Stimulated activated CD8-positive, alpha-beta memory T cell treated with anti-CD3 and anti-CD28 coated beads, Interleukin-15, amount 100 ng/mL, for 24 hours (primary cell): Measurements from ENCODE around the gene C20orf144.
"Not testable (repeated sequence)": the region's sequence is repeated elsewhere in the genome, so short reads cannot be mapped to it uniquely, and the experiment has no call there.

Source experiments
- DNase-seq: peaks from one replicate; pipeline ENCODE4 v3.0.0-alpha.2; 2020; ENCODE audit warnings: low read depth

Gene C20orf144

DNA sequence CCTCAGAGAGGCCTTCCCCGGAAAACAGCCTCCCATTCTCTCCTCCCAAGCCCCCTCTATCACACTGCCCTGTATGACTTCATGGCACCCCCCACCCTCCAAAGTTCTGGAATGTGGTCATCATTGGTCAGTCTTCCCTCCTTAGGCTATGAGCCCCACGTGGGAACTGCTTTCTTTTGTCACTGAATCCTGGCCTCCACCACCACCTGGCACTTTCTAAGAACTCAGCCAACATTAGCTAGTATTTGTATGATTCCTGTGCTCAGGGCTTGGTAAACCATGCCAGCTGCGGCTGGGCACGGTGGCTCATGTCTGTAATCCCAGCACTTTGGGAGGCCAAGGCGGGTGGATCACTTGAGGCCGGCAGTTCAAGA, 32.5 kb downstream of the C20orf144 start:
- DNase-seq: no peak

DNA sequence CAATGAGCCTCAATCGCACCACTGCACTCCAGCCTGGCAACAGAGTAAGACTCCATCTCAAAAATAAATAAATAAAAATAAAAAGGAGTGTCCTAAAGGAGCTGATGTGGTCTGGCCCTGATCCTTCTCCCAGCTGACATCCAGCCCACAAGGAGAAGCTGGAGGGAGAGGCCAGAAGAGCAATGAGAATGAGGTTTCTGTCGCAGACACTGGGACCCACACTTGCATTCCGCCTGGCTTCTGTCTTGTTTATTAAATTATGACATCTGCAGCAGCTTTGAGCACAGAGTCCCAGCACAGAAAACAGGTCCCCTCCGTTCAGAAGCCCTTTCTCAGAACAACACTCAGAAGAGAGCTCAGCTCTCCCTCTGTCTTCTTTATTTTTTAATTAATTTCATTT, 34.3 kb downstream of the C20orf144 start:
- no peak for DNase-seq

DNA sequence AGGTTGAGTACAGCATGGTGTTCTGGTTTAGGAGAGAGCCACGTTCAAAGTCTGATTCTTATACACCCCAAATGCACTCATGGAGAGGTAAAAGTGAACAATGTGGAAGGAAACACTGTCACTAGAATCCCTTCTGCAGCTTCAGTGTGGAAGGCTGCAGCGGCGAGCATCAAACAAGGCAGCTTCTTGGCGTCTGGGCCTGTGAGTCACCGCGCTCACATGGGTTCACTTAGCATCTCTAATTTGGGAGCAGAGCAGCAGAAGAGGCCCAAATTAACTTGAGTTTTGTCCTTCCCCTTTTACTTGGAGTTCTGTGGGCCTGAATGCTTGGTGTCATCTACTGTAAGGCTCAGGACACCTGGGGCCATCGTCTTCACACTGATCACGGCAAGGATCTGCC, 35.0 kb downstream of the C20orf144 start:
- DNase-seq: no peak

DNA sequence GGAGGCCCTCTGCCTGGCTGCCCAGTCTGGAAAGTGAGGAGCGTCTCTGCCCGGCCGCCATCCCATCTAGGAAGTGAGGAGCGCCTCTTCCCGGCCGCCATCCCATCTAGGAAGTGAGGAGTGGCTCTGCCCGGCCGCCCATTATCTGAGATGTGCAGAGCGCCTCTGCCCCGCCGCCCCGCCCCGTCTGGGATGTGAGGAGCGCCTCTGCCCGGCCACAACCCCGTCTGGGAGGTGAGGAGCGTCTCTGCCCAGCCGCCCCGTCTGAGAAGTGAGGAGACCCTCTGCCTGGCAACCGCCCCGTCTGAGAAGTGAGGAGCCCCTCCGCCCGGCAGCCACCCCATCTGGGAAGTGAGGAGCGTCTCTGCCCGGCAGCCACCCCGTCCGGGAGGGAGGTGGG, 36.8 kb downstream of the C20orf144 start:
- not testable (repeated sequence) for DNase-seq

DNA sequence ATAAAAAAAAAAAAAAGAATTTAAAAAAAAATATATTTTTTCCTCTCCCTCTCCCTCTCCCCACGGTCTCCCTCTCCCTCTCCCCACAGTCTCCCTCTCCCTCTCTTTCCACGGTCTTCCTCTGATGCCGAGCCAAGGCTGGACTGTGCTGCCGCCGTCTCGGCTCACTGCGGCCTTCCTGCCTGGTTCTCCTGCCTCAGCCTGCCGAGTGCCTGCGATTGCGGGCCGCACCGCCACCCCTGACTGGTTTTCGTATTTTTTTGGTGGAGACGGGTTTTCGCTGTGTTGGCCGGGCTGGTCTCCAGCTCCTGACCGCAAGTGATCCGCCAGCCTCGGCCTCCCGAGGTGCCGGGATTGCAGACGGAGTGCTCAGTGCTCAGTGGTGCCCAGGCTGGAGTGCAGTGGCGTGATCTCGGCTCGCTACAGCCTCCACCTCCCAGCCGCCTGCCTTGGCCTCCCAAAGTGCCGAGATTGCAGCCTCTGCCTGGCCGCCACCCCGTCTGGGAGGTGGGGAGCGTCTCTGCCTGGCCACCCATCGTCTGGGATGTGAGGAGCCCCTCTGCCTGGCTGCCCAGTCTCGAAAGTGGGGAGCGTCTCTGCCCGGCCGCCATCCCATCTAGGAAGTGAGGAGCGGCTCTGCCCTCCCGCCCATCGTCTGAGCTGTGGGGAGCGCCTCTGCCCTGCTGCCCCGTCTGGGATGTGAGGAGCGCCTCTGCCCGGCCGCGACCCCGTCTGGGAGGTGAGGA, 38.7 kb downstream of the C20orf144 start:
- not testable (repeated sequence) for DNase-seq

DNA sequence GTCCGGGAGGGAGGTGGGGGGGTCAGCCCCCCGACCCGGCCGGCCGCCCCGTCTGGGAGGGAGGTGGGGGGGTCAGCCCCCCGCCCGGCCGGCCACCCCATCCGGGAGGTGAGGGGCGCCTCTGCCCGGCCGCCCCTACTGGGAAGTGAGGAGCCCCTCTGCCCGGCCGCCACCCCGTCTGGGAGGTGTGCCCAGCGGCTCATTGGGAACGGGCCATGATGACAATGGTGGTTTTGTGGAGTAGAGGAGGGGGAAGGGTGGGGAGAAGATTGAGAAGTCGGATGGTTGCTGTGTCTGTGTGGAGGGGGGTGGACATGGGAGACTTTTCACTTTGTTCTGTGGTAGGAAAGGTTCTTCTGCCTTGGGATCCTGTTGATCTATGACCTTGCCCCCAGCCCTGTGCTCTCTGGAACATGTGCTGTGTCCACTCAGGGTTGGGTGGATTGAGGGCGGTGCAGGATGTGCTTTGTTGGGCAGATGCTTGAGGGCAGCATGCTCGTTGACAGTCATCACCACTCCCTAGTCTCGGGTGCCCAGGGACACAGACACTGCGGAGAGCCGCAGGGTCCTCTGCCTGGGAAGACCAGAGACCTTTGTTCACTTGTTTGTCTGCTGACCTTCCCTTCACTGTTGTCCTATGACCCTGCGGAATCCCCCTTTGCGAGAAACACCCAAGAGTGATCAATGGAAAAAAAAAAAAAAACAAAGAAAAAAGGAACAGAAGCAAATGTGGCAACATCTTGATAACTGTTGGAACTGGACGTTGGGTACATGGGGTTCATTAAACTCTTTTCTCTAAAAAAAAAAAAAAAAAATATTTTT, 39.7 kb downstream of the C20orf144 start:
- no peak for DNase-seq

DNA sequence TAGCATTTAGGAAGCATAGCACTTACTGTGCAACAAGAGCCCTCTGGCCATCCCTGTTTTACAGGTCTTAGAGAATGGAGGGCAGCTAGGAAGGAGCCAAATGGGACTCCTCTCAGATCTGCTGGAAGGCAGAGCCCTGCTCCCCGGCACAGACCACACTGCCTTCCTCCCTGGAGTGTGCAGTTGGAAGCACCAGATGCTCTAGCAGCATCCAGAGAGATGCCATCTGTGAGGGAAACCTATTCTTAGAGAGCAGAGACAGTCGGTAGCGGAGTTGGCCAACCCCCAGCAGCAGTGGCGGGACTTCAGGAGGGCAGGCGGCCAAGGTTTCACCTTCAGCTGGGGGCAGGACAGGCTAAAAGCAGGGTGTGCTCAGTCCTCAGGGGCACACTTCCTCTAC, 40.7 kb downstream of the C20orf144 start:
- no peak for DNase-seq

DNA sequence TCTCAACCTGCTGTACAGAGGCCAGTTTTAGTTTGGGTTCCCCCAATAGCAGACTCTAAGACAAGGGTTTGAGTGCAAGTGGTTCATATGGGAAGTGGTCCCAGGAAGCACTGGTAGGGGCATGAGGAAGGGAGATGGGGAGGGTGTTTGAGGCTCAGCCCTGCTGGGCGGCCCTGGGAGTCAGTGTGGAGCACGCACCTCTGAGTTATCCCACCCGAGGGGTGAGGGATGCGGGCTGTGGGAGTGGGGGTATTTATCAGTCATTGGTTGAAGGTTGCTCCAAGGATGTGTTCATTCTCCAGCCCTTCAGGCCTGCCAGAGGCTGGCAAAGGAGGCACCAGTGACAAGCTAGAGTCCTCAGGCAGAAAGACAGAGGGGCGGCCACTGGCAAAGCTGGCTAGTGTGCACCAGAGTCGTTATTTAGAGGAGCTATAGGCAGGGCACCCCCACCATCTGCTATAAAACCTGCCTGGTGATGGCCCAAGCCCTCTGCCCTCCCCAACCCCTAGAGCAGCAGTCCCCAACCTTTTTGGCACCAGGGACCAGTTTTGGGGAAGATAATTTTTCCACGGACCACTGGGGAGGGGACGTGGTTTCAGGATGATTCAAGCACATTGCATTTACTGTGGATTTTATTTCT, 41.5 kb downstream of the C20orf144 start:
- no peak for DNase-seq

DNA sequence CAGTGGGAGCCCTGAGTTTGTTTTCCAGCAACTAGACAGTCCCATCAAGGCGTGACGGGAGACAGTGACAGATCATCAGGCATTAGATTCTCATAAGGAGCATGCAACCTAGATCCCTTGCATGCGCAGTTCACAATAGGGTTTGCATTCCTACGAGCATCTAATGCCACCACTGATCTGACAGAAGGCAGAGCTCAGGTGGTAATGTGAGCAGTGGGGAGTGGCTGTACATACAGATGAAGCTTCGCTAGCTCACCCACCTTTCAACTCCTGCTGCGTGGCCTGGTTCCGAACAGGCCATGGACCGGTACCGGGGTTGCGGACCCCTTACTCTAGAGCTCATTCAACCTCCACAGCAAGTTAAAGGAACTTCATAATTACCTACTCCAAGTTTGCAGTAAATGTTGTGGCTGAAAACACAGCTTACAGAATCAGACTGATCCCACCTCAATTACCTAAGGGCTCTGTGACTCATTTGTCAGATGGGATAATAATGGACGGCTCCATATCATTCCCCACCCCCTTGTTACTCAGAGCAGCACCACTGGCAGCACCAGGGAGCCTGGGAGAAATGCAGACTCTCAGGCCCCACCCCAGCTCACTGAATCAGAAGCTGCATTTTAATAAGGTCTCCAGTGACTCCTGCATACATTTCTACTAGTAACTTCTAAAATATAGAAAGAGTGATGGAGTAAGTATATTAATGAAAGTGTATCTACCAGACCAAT, 42.2 kb downstream of the C20orf144 start:
- DNase-seq: no peak

DNA sequence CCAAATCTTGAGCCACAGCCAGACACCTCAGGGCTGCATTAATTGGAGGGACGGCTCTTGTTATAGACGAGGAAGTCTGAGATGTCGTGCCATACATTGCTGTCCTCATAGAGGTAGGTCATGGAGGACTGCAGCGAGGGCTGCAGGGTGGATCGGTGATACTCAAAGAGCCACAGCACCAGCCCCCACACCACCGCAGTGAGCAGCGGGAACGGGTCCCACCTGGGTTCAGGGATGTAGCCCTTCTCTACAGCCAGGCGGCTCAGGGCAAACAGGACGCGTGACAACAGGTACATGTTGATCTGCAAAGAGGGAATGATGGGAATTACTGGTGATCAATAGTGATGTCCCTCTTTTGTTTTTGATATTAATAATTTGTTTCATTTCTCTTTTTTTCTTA, 45.5 kb downstream of the C20orf144 start:
- no peak for DNase-seq

DNA sequence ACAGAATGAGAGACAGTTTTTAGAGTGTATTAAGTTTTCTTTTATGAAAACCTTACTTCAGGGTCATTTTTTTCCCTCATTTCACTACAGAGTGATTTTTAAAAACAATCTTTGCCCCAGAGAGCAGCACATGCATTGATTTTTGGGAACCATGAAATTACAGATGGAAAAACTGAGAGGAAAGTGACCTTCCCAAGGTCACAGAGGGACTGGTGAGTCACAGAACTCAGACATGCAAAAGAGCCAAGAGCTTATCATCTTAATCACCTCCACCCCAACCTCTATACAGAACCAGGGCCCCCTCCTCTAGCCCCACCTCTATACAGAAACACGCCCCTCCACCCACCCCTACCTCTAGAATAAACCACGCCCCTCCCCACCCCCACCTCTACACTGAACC, 47.3 kb downstream of the C20orf144 start:
- no peak for DNase-seq

DNA sequence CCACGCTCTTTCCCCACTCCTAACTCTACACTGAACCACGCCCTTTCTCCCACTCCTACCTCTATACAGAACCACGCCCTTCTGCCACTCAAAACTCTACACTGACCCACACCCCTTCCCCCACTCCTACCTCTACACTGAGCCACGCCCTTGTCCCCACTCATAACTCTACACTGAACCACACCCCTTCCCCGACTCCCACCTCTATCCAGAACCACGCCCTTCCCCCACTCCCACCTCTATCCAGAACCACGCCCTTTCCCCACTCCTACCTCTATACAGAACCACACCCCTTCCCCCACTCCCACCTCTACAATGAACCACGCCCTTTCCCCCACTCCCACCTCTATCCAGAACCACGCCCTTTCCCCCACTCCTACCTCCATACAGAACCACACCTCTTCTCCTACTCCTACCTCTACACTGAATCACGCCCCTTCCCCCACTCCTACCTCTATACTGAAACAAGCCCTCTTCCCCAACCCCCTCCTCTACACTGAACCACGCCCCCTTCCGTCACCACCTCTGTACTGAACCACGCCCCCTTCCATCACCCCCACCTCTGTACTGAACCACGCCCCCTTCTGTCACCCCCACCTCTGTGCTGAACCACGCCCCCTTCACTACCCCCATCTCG, 47.9 kb downstream of the C20orf144 start:
- no peak for DNase-seq

DNA sequence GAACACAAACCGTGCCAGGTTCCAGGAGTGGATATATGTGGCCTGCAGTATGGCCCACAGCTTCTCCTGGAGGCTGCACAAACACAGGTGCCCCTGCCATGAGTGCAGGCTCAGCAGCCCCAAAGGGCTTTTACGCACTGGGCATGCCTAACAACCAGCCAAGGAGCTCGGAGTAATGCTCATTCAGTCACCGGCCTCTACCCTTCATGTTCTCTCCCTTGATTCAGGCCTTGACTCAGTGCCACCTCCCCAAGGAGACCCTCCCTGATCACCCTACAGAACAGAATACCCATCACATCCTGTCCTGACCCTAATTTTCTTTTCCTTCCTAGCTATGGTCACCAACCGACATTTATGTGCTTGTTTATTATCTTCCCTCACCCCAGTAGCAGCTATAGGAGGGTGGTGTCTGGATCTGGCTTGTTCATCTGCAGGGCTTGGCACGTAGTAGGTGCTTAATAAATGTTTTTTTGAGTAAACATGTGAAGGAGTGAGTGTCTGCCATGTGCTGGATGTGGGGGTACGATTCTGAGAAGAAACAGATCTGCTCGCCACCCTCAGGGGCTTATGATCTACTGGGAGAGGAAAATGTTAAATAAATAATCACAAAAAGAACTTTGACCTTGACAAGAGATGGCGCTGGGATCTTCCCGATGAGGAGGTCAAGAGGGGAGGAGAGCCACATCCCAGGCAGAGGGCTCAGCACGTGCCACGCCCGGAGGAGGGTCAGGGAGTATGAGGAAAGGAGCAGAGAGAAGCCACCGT, 48.7 kb downstream of the C20orf144 start:
- no peak for DNase-seq

DNA sequence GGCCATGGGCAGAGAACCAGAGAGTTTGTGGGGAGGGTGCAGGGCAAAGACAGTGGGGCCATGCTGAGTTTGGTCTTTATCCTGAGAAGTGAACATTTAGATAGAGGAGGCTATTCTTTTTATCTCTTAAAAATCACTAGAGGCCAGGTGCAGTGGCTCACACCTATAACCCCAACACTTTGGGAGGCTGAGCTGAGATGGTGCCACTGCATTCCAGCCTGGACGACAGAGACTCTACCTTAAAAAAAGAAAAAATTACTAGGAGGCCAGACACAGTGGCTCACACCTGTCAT, 49.3 kb downstream of the C20orf144 start:
- no peak for DNase-seq
